ENCODE data around the gene DCAF8L2. TPM values are rescaled to one million over a fixed set of nuclear protein-coding genes. Genes with fewer than 3 reads are reported as not detected.

The DCAF8L2 gene
- total RNA-seq, 1 donor from 2014 or later = not detected

DNA sequence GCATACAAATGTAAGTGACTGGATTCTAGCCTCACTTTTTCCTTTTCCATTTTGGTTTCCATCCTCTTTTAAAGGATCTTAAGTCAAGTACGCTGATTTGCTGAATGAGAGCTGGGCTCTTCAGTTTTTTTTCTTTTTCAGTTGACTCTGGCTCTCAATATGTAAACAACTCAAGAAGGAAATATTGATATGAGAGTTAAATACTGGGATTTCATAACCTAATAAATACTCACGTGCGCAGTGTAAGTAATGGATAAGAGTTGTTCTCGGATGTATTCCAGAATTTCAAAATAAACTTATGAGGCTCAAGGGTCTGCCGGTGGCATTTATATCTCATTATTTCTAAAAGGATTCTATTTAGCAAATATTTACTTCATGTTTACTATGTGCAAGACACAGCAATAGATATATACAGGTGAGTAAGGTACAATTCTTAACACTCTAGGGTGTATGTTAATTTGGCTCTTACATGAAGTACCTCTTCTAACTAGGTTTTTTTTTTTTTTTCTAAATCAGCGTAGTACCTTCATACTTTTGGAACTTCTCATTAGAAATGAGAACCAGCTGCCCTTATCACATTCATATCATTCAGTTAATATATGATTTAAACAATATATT lies 206.6 kb downstream of the DCAF8L2 start:
- TF ChIP-seq, protein P1, sequence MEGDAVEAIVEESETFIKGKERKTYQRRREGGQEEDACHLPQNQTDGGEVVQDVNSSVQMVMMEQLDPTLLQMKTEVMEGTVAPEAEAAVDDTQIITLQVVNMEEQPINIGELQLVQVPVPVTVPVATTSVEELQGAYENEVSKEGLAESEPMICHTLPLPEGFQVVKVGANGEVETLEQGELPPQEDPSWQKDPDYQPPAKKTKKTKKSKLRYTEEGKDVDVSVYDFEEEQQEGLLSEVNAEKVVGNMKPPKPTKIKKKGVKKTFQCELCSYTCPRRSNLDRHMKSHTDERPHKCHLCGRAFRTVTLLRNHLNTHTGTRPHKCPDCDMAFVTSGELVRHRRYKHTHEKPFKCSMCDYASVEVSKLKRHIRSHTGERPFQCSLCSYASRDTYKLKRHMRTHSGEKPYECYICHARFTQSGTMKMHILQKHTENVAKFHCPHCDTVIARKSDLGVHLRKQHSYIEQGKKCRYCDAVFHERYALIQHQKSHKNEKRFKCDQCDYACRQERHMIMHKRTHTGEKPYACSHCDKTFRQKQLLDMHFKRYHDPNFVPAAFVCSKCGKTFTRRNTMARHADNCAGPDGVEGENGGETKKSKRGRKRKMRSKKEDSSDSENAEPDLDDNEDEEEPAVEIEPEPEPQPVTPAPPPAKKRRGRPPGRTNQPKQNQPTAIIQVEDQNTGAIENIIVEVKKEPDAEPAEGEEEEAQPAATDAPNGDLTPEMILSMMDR (IDR thresholded peaks at IDR 0.05; ENCODE audit: borderline replicate concordance) = no peak
- H3K4me3 ChIP-seq = no peak overlapping the region
- H3K27ac ChIP-seq (replicated peaks) = no peak overlapping the region
- no peaks in the 10 kb centered on the region for H3K4me1 ChIP-seq
- H3K36me3 ChIP-seq = no peaks in the 10 kb centered on the region
- no peak for DNase-seq
- no peaks in the 10 kb centered on the region for H3K9me3 ChIP-seq (replicated peaks)
- intact Hi-C loops (cut with micrococcal nuclease) = no loop called here
- H3K27me3 ChIP-seq (ENCODE audit: low read depth) = no peaks in the 10 kb centered on the region

DNA sequence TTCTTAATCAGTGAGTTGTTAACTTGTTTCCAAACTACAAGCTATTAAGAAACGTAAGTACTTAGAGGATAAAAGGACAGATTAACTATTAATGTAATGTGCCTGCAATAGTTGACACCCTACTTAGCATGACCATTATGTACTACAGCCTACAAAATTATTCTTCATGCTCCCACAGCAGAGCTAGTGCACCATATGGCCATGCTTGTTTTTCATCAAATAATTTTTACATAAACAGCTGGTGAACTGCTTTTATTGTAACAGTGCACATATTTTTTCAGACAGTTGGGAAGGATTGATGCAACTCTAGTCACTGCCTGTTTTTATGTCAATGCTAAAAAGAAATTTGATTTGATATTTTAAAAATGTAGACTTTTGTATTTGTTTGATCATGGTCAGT lies 207.4 kb downstream of the DCAF8L2 start:
- Histone ChIP-seq H3K36me3 (no peaks in the 10 kb centered on the region), H3K9me3 (replicated peaks) (no peaks in the 10 kb centered on the region), H3K4me1 (no peaks in the 10 kb centered on the region), H3K27me3 (ENCODE audit: low read depth) (no peaks in the 10 kb centered on the region), H3K4me3 (no peak overlapping the region), H3K27ac (replicated peaks) (no peak overlapping the region)
- DNase-seq = no peak
- intact Hi-C loops (cut with micrococcal nuclease) = no loop called here
- TF ChIP-seq, protein P1 (IDR thresholded peaks at IDR 0.05; ENCODE audit: borderline replicate concordance) = no peak

Other genes starting within 250 kb of the DCAF8L2 start
- gene PPP4R3C, start 127.0 kb upstream of the DCAF8L2 start, total RNA-seq = not detected
- not detected for gene MAGEB10, start 217.6 kb downstream of the DCAF8L2 start, total RNA-seq

All from left ventricle myocardium inferior (tissue), 1 donor.